Measurements from ENCODE around the gene ACBD4. TPM values are rescaled to one million over a fixed set of nuclear protein-coding genes. Genes with fewer than 3 reads are reported as not detected.

ACBD4 gene
- total RNA-seq, 4 donors from 2014 or later, result 33.8 to 124 (median 76.3) TPM

GRCh38 chr17:45138911-45139532 is 3.5 kb downstream of the ACBD4 start:
- TF ChIP-seq POLR2A (IDR thresholded peaks at IDR 0.05) (no peak), CTCF (IDR thresholded peaks at IDR 0.05) (no peak)
- H3K36me3 ChIP-seq, result peaks cover 0 to 4% (median 0%) of the 10 kb centered on the region in 3 donors
- H3K9me3 ChIP-seq, result no peaks in the 10 kb centered on the region
- peak in 1 of 3 donors; percentile 41 for DNase-seq
- no peak overlapping the region for H3K4me3 ChIP-seq
- H3K27ac ChIP-seq, result no peak overlapping the region
- peaks cover 0 to 21% (median 8%) of the 10 kb centered on the region in 4 donors for H3K4me1 ChIP-seq
- no peaks in the 10 kb centered on the region for H3K27me3 ChIP-seq

GRCh38 chr17:45139533-45139920 is 4.0 kb downstream of the ACBD4 start:
- H3K4me1 ChIP-seq, result peaks cover 0 to 25% (median 13%) of the 10 kb centered on the region in 4 donors
- no peaks in the 10 kb centered on the region for H3K27me3 ChIP-seq
- DNase-seq, result no peak
- H3K9me3 ChIP-seq, result no peaks in the 10 kb centered on the region
- no peak for TF ChIP-seq CTCF (IDR thresholded peaks at IDR 0.05)
- TF ChIP-seq POLR2A (IDR thresholded peaks at IDR 0.05), result no peak
- H3K27ac ChIP-seq, result no peak overlapping the region
- H3K36me3 ChIP-seq, result peaks cover 0 to 4% (median 0%) of the 10 kb centered on the region in 3 donors
- no peak overlapping the region for H3K4me3 ChIP-seq

- Histone ChIP-seq H3K4me1 (peaks cover 3 to 23% (median 13%) of the 10 kb centered on the region in 4 donors), H3K27me3 (no peaks in the 10 kb centered on the region), H3K27ac (peak overlapping the region; percentile 83 to 90 (median 88)), H3K4me3 (peak overlapping the region in 3 of 4 donors; percentile 50 to 57 (median 53)), H3K9me3 (no peaks in the 10 kb centered on the region), H3K36me3 (peaks cover 0 to 4% (median 0%) of the 10 kb centered on the region in 3 donors)
- TF ChIP-seq CTCF (IDR thresholded peaks at IDR 0.05) (no peak), POLR2A (IDR thresholded peaks at IDR 0.05) (no peak)
- no peak for DNase-seq
Observed at GRCh38 chr17:45143094-45143670, 7.7 kb downstream of the ACBD4 start.

GRCh38 chr17:45143767-45144198 is 8.3 kb downstream of the ACBD4 start:
- peak overlapping the region; percentile 83 to 90 (median 88) for H3K27ac ChIP-seq
- peaks cover 0 to 4% (median 0%) of the 10 kb centered on the region in 3 donors for H3K36me3 ChIP-seq
- no peaks in the 10 kb centered on the region for H3K27me3 ChIP-seq
- TF ChIP-seq POLR2A (IDR thresholded peaks at IDR 0.05) (no peak), CTCF (IDR thresholded peaks at IDR 0.05) (no peak)
- peak; percentile 70 to 83 (median 72) for DNase-seq
- H3K4me1 ChIP-seq, result peaks cover 3 to 23% (median 13%) of the 10 kb centered on the region in 4 donors
- no peaks in the 10 kb centered on the region for H3K9me3 ChIP-seq
- H3K4me3 ChIP-seq, result peak overlapping the region; percentile 39 to 57 (median 52)

- Histone ChIP-seq H3K36me3 (no peaks in the 10 kb centered on the region), H3K4me3 (peak overlapping the region; percentile 39 to 57 (median 52)), H3K9me3 (no peaks in the 10 kb centered on the region), H3K27ac (peak overlapping the region; percentile 83 to 90 (median 88)), H3K4me1 (peaks cover 3 to 23% (median 13%) of the 10 kb centered on the region in 4 donors), H3K27me3 (no peaks in the 10 kb centered on the region)
- peak in 2 of 3 donors; percentile 72 to 78 for DNase-seq
- TF ChIP-seq CTCF (IDR thresholded peaks at IDR 0.05), result no peak
- peak in 1 of 2 donors; percentile 11 for TF ChIP-seq POLR2A (IDR thresholded peaks at IDR 0.05)
Observed at GRCh38 chr17:45144199-45145034, 8.9 kb downstream of the ACBD4 start.
